ENCODE results near the gene KLHL22. TPM values are rescaled to one million over a fixed set of nuclear protein-coding genes. Genes with fewer than 3 reads are reported as not detected.
"Not testable (repeated sequence)": the region's sequence is repeated elsewhere in the genome, so short reads cannot be mapped to it uniquely, and the experiment has no call there.

Gene KLHL22
- total RNA-seq, 1 donor from 2014 or later, result 18.0 TPM

GRCh38 chr22:20412474-20413216 is 83.0 kb downstream of the KLHL22 start:
- TF ChIP-seq, protein P1, sequence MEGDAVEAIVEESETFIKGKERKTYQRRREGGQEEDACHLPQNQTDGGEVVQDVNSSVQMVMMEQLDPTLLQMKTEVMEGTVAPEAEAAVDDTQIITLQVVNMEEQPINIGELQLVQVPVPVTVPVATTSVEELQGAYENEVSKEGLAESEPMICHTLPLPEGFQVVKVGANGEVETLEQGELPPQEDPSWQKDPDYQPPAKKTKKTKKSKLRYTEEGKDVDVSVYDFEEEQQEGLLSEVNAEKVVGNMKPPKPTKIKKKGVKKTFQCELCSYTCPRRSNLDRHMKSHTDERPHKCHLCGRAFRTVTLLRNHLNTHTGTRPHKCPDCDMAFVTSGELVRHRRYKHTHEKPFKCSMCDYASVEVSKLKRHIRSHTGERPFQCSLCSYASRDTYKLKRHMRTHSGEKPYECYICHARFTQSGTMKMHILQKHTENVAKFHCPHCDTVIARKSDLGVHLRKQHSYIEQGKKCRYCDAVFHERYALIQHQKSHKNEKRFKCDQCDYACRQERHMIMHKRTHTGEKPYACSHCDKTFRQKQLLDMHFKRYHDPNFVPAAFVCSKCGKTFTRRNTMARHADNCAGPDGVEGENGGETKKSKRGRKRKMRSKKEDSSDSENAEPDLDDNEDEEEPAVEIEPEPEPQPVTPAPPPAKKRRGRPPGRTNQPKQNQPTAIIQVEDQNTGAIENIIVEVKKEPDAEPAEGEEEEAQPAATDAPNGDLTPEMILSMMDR (conservative IDR thresholded peaks at IDR 0.05; ENCODE audit: low read depth, low read length), result no peak
- no peak overlapping the region for H3K4me3 ChIP-seq (ENCODE audit: low read depth, low read length)
- no peak for DNase-seq (ENCODE audit: low read depth)

GRCh38 chr22:20409385-20409784 is 86.2 kb downstream of the KLHL22 start:
- H3K4me3 ChIP-seq (ENCODE audit: low read depth, low read length); DNase-seq (ENCODE audit: low read depth): not testable (repeated sequence)

- TF ChIP-seq, protein P1 (conservative IDR thresholded peaks at IDR 0.05; ENCODE audit: low read depth, low read length), result no peak
- H3K4me3 ChIP-seq (ENCODE audit: low read depth, low read length), result no peak overlapping the region
- no peak for DNase-seq (ENCODE audit: low read depth)
Observed at GRCh38 chr22:20408891-20409290, 86.7 kb downstream of the KLHL22 start.

- DNase-seq (ENCODE audit: low read depth), result no peak
- TF ChIP-seq, protein P1 (conservative IDR thresholded peaks at IDR 0.05; ENCODE audit: low read depth, low read length), result no peak
- H3K4me3 ChIP-seq (ENCODE audit: low read depth, low read length), result no peak overlapping the region
Observed at GRCh38 chr22:20407829-20408228, 87.8 kb downstream of the KLHL22 start.

DNA sequence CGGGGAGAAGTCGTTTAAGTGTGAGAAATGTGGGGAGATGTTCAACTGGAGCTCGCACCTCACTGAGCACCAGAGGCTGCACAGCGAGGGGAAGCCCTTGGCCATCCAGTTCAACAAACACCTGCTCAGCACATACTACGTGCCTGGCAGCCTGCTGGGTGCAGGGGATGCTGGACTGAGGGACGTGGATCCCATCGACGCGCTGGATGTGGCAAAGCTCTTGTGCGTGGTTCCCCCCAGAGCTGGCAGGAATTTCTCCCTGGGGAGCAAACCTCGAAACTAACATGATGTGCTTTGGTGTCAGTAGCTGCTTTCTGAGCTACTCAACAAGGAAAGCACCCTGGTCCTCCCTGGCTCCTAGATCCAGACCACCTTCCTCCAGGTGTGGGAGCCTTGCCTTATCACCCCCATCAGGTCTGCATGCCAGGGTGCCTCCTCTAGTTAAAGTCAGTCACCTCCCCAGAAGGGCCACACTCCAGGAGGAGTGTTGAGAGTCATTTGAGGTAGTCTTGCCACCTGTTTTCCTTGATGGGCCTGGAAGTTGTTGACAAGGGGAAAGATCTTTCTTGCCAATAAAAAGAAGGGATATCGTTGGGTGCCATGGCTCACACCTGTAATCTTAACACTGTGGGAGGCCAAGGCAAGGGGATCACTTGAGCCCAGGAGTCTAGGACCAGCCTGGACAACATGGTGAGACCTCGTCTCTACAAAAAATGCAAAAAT is 88.7 kb downstream of the KLHL22 start:
- H3K4me3 ChIP-seq (ENCODE audit: low read depth, low read length), result no peak overlapping the region
- TF ChIP-seq, protein P1 (conservative IDR thresholded peaks at IDR 0.05; ENCODE audit: low read depth, low read length), result no peak
- no peak for DNase-seq (ENCODE audit: low read depth)

GRCh38 chr22:20405931-20406685 is 89.5 kb downstream of the KLHL22 start:
- DNase-seq (ENCODE audit: low read depth), result no peak
- TF ChIP-seq, protein P1 (conservative IDR thresholded peaks at IDR 0.05; ENCODE audit: low read depth, low read length), result no peak
- H3K4me3 ChIP-seq (ENCODE audit: low read depth, low read length), result no peak overlapping the region

DNA sequence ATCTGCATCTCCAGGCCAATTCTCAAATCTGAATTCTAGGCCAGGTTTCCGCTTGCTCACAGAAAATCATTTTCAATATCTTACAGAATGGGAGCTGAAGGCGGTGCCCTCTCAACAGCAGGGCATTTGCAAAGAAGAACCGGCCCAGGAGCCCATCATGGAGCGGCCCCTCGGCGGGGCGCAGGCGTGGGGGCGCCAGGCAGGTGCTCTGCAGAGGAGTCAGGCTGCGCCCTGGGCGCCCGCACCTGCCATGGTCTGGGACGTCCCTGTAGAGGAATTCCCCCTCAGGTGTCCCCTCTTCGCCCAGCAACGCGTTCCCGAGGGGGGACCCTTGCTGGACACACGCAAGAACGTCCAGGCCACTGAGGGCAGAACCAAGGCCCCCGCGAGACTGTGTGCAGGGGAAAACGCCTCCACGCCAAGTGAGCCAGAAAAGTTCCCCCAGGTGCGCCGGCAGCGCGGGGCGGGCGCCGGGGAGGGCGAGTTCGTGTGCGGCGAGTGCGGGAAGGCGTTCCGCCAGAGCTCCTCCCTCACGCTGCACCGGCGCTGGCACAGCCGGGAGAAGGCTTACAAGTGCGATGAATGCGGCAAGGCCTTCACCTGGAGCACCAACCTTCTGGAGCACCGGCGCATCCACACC is 90.2 kb downstream of the KLHL22 start:
- DNase-seq (ENCODE audit: low read depth), result no peak
- TF ChIP-seq, protein P1 (conservative IDR thresholded peaks at IDR 0.05; ENCODE audit: low read depth, low read length), result no peak

More for the DNA sequence above, 90.2 kb downstream of the KLHL22 start:
- no peak overlapping the region for H3K4me3 ChIP-seq (ENCODE audit: low read depth, low read length)

Measured in epithelial cell of proximal tubule (primary cell).